Measurements from ENCODE around the gene MCTP2. TPM values are rescaled to one million over a fixed set of nuclear protein-coding genes. Genes with fewer than 3 reads are reported as not detected.

MCTP2 gene
- total RNA-seq, 1 experiment from 2014 or later = 1.3 TPM

GRCh38 chr15:94412979-94413746 lies 181.8 kb downstream of the MCTP2 start:
- TF ChIP-seq, protein P1, sequence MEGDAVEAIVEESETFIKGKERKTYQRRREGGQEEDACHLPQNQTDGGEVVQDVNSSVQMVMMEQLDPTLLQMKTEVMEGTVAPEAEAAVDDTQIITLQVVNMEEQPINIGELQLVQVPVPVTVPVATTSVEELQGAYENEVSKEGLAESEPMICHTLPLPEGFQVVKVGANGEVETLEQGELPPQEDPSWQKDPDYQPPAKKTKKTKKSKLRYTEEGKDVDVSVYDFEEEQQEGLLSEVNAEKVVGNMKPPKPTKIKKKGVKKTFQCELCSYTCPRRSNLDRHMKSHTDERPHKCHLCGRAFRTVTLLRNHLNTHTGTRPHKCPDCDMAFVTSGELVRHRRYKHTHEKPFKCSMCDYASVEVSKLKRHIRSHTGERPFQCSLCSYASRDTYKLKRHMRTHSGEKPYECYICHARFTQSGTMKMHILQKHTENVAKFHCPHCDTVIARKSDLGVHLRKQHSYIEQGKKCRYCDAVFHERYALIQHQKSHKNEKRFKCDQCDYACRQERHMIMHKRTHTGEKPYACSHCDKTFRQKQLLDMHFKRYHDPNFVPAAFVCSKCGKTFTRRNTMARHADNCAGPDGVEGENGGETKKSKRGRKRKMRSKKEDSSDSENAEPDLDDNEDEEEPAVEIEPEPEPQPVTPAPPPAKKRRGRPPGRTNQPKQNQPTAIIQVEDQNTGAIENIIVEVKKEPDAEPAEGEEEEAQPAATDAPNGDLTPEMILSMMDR (conservative IDR thresholded peaks at IDR 0.05) = peak; percentile 76
- H3K9me3 Mint-ChIP-seq = no peaks in the 10 kb centered on the region
- no peaks in the 10 kb centered on the region for H3K27me3 Mint-ChIP-seq (ENCODE audit: low read depth)
- Histone ChIP-seq H3K27me3 (ENCODE audit: insufficient read depth, low read length) (no peaks in the 10 kb centered on the region), H4K20me1 (ENCODE audit: control insufficient read depth, insufficient read depth, insufficient read length) (no peaks in the 10 kb centered on the region), H3K56ac (ENCODE audit: insufficient read length, low read depth, low read length) (no peak overlapping the region), H3K79me2 (ENCODE audit: insufficient read depth, low read length) (no peaks in the 10 kb centered on the region), H3K4me1 (ENCODE audit: insufficient read depth, low read length) (no peaks in the 10 kb centered on the region; the same call in 1 of the 2 replicates), H3K9me3 (ENCODE audit: control insufficient read depth, low read depth, low read length) (no peaks in the 10 kb centered on the region), H4K5ac (ENCODE audit: insufficient read length, low read depth, low read length) (no peak overlapping the region), H2BK15ac (ENCODE audit: low read depth, low read length) (no peak overlapping the region), H3K23me2 (ENCODE audit: insufficient read length, low read depth, low read length, poor library complexity, severe bottlenecking) (no peaks in the 10 kb centered on the region), H2AK5ac (ENCODE audit: insufficient read length, low read length) (no peak overlapping the region), H3T11ph (ENCODE audit: low read length) (no peak overlapping the region), H3K79me1 (ENCODE audit: insufficient read depth, low read depth, low read length, poor library complexity, severe bottlenecking) (no peaks in the 10 kb centered on the region), H3K14ac (ENCODE audit: insufficient read depth, low read length) (no peak overlapping the region), H3K9ac (ENCODE audit: extremely low read depth, insufficient read length, low read length) (no peak overlapping the region), H2AFZ (ENCODE audit: low read length) (no peak overlapping the region), H3K27ac (ENCODE audit: insufficient read length, low read depth, low read length) (no peak overlapping the region), H2BK20ac (ENCODE audit: low read depth, low read length, poor library complexity, severe bottlenecking) (no peak overlapping the region), H3K23ac (ENCODE audit: insufficient read length, low read depth, low read length) (no peak overlapping the region), H3K4ac (ENCODE audit: low read depth, low read length) (no peak overlapping the region), H4K91ac (ENCODE audit: insufficient read length, low read depth, low read length) (no peak overlapping the region), H2BK12ac (ENCODE audit: insufficient read length, low read depth, low read length) (no peak overlapping the region), H2BK120ac (ENCODE audit: low read depth, low read length, poor library complexity, severe bottlenecking) (no peak overlapping the region), H4K8ac (replicated peaks; ENCODE audit: insufficient read length, low read depth, low read length) (no peak overlapping the region), H3K18ac (ENCODE audit: insufficient read length, low read depth, low read length) (no peak overlapping the region), H3K4me2 (ENCODE audit: insufficient read depth, insufficient read length, low read length) (no peak overlapping the region), H2BK5ac (ENCODE audit: insufficient read length, low read length) (no peak overlapping the region)
- no peak overlapping the region for H3K27ac Mint-ChIP-seq
- no CpG with 5 or more reads among the region's 6 CpGs for WGBS (ENCODE audit: extremely low coverage, insufficient read length, low lambda C conversion rate)
- no peak overlapping the region for H3K4me3 Mint-ChIP-seq
- H3K4me1 Mint-ChIP-seq = peaks cover 0 to 6% of the 10 kb centered on the region in 2 experiments; a peak in 3 of 4 replicates
- no peak for DNase-seq
- H3K36me3 Mint-ChIP-seq (ENCODE audit: insufficient read depth in 1 of 3, low read depth in 3 of 3) = no peaks in the 10 kb centered on the region

Data from H9 (cell line).